ENCODE measurements around the gene PATJ. TPM values are rescaled to one million over a fixed set of nuclear protein-coding genes. Genes with fewer than 3 reads are reported as not detected.

Gene PATJ
- total RNA-seq, 1 experiment from 2014 or later: 47.3 TPM

DNA sequence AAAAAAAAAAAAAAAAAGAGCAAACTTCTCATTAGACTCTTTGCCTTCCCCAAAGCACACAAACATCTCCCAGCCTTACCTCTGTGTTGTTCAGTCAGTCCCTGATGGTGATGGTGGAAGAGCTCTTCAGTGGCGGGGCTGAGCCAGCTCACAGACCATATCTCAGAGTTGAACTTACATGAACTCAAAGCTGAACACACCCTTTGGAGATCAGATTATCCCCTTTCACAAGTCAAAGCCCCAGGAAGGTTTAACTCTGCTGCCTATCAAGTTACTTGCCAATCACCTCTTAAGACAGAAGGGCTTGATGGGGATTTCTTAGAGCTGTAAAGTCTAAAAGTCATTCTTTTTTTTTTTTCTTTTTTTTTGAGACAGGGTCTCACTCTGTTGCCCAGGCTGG lies 397.1 kb downstream of the PATJ start:
- H3K4ac ChIP-seq (ENCODE audit: low read depth, low read length): no peak overlapping the region
- no peaks in the 10 kb centered on the region for H3K79me1 ChIP-seq (ENCODE audit: insufficient read depth, low read depth, low read length, poor library complexity, severe bottlenecking)
- no peaks in the 10 kb centered on the region for H3K23me2 ChIP-seq (ENCODE audit: insufficient read length, low read depth, low read length, poor library complexity, severe bottlenecking)
- no peaks in the 10 kb centered on the region for H3K79me2 ChIP-seq (ENCODE audit: insufficient read depth, low read length)
- H2BK5ac ChIP-seq (ENCODE audit: insufficient read length, low read length): no peak overlapping the region
- H3K4me3 Mint-ChIP-seq: no peak overlapping the region
- no peak overlapping the region for H2BK120ac ChIP-seq (ENCODE audit: low read depth, low read length, poor library complexity, severe bottlenecking)
- no peak overlapping the region for H2AFZ ChIP-seq (ENCODE audit: low read length)
- peaks cover 12 to 15% of the 10 kb centered on the region in 2 experiments for H3K4me1 Mint-ChIP-seq
- no peak overlapping the region for H3T11ph ChIP-seq (ENCODE audit: low read length)
- no peak overlapping the region for H3K14ac ChIP-seq (ENCODE audit: insufficient read depth, low read length)
- H3K23ac ChIP-seq (ENCODE audit: insufficient read length, low read depth, low read length): no peak overlapping the region
- TF ChIP-seq, protein P1, sequence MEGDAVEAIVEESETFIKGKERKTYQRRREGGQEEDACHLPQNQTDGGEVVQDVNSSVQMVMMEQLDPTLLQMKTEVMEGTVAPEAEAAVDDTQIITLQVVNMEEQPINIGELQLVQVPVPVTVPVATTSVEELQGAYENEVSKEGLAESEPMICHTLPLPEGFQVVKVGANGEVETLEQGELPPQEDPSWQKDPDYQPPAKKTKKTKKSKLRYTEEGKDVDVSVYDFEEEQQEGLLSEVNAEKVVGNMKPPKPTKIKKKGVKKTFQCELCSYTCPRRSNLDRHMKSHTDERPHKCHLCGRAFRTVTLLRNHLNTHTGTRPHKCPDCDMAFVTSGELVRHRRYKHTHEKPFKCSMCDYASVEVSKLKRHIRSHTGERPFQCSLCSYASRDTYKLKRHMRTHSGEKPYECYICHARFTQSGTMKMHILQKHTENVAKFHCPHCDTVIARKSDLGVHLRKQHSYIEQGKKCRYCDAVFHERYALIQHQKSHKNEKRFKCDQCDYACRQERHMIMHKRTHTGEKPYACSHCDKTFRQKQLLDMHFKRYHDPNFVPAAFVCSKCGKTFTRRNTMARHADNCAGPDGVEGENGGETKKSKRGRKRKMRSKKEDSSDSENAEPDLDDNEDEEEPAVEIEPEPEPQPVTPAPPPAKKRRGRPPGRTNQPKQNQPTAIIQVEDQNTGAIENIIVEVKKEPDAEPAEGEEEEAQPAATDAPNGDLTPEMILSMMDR (conservative IDR thresholded peaks at IDR 0.05): no peak
- no peak overlapping the region for H2BK12ac ChIP-seq (ENCODE audit: insufficient read length, low read depth, low read length)
- no peak overlapping the region for H3K4me2 ChIP-seq (ENCODE audit: insufficient read depth, insufficient read length, low read length)
- H3K56ac ChIP-seq (ENCODE audit: insufficient read length, low read depth, low read length): no peak overlapping the region
- H3K4me1 ChIP-seq (ENCODE audit: insufficient read depth, low read length): peaks cover 2% of the 10 kb centered on the region; the same call in 1 of the 2 replicates
- H4K20me1 ChIP-seq (ENCODE audit: control insufficient read depth, insufficient read depth, insufficient read length): no peaks in the 10 kb centered on the region
- H4K8ac ChIP-seq (replicated peaks; ENCODE audit: insufficient read length, low read depth, low read length): no peak overlapping the region
- H3K9me3 ChIP-seq (ENCODE audit: control insufficient read depth, low read depth, low read length): no peaks in the 10 kb centered on the region
- H3K9me3 Mint-ChIP-seq: no peaks in the 10 kb centered on the region
- no peak for DNase-seq
- H2BK15ac ChIP-seq (ENCODE audit: low read depth, low read length): no peak overlapping the region
- peaks cover 3 to 7% (median 3%) of the 10 kb centered on the region in 3 experiments; a peak in 5 of 7 replicates for H3K36me3 Mint-ChIP-seq (ENCODE audit: insufficient read depth in 1 of 3, low read depth in 3 of 3)
- WGBS (ENCODE audit: extremely low coverage, insufficient read length, low lambda C conversion rate): no CpG with 5 or more reads among the region's 1 CpG
- no peaks in the 10 kb centered on the region for H3K27me3 Mint-ChIP-seq (ENCODE audit: low read depth)
- no peak overlapping the region for H4K91ac ChIP-seq (ENCODE audit: insufficient read length, low read depth, low read length)
- H2AK5ac ChIP-seq (ENCODE audit: insufficient read length, low read length): no peak overlapping the region
- H3K9ac ChIP-seq (ENCODE audit: extremely low read depth, insufficient read length, low read length): no peak overlapping the region
- H3K18ac ChIP-seq (ENCODE audit: insufficient read length, low read depth, low read length): no peak overlapping the region
- no peak overlapping the region for H2BK20ac ChIP-seq (ENCODE audit: low read depth, low read length, poor library complexity, severe bottlenecking)
- H3K27ac ChIP-seq (ENCODE audit: insufficient read length, low read depth, low read length): no peak overlapping the region
- no peak overlapping the region; a peak in 1 of 7 replicates for H3K27ac Mint-ChIP-seq
- no peaks in the 10 kb centered on the region for H3K27me3 ChIP-seq (ENCODE audit: insufficient read depth, low read length)
- no peak overlapping the region for H4K5ac ChIP-seq (ENCODE audit: insufficient read length, low read depth, low read length)

Data from H9 (cell line).